GM12801 (cell line): ENCODE results near the gene RIOK3.

Experiments
- TF ChIP-seq, protein P1 (sequence below): IDR thresholded peaks from one replicate; pipeline ENCODE4 v1.5.1; 2011; ENCODE audit warnings: control low read depth; ENCODE audit not compliant: insufficient read length; ENCODE audit errors: extremely low read depth

RIOK3 gene

DNA sequence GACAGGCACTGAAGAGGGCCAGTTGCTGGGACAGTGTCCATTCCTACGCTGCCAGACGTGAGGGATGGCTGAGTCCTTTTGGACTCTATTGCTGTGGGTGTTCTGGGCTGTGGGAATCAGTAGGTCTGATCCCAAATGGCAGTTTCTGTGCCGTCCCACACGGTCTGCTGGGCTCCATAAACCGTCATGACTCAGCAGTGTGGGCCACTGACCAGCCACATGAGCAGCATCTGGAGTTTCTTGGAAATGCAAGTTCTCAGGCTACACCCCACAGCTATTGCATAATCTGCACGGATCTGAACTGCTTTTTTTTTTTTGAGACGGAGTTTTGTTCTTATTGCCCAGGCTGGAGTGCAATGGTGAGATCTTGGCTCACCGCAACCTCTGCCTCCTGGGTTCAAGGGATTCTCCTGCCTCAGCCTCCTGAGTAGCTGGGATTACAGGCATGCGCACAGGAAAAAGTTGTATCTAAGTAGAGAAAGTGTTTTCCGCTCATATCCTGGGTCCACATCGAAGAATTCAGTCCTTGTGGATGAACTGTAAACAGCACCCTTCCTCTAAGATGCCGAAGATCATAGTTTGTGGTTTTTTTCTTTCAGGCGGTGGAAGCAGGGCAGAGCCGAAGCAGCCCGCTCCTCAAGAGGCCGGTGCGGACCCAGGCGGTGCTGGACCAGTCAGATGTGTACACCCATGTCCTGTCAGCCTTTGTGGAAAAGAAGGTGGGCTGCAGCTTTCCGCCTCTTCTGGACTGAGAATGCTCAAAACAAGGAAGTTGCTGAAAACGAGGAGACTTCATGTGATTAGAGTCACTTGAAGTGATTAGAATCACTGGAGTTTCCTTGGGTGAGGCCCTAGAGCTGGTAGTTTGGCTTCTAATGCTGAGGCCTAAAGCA is 75.7 kb downstream of the RIOK3 start:
- TF ChIP-seq, protein P1, sequence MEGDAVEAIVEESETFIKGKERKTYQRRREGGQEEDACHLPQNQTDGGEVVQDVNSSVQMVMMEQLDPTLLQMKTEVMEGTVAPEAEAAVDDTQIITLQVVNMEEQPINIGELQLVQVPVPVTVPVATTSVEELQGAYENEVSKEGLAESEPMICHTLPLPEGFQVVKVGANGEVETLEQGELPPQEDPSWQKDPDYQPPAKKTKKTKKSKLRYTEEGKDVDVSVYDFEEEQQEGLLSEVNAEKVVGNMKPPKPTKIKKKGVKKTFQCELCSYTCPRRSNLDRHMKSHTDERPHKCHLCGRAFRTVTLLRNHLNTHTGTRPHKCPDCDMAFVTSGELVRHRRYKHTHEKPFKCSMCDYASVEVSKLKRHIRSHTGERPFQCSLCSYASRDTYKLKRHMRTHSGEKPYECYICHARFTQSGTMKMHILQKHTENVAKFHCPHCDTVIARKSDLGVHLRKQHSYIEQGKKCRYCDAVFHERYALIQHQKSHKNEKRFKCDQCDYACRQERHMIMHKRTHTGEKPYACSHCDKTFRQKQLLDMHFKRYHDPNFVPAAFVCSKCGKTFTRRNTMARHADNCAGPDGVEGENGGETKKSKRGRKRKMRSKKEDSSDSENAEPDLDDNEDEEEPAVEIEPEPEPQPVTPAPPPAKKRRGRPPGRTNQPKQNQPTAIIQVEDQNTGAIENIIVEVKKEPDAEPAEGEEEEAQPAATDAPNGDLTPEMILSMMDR: no peak

- TF ChIP-seq, protein P1: no peak
Observed at GRCh38 chr18:23529604-23530003, 76.5 kb downstream of the RIOK3 start.

DNA sequence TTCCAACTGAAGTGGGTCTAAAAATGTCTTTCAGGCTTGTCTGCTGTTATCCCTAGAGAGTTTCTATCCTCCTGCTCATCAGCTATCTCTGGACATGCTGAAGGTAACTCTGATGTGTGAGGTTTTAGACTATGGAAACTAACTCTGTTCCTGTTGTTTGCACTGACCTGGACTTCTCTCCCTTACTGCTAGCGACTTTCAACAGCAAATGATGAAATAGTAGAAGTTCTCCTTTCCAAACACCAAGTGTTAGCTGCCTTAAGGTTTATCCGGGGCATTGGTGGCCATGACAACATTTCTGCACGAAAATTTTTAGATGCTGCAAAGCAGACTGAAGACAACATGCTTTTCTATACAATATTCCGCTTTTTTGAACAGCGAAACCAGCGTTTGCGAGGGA is 77.1 kb downstream of the RIOK3 start:
- TF ChIP-seq, protein P1: no peak

DNA sequence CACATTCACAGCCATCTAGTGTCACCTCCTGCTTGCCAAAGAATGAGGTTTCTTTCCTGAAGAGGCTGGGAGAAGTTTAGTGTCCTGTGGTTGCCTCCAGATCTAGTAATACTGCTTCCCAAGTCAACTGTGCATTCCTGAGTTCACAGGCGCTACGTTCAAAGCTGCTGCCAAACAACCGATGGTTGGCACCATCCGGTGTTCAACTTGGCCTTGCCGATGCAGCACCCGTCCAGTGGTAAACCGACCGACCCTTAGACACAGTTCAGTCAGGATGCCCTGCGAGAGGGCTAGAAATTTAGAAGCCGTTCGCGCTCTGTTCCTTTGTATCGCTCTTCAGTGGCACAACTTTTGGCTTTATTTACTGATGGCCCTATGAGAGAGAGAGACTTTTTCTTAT is 78.8 kb downstream of the RIOK3 start:
- TF ChIP-seq, protein P1: no peak
